ENCODE results near the gene UST. TPM values are rescaled to one million over a fixed set of nuclear protein-coding genes. Genes with fewer than 3 reads are reported as not detected.
"Not testable (repeated sequence)": the region's sequence is repeated elsewhere in the genome, so short reads cannot be mapped to it uniquely, and the experiment has no call there.

The UST gene
- total RNA-seq, 2 donors from 2014 or later = 3.8 to 7.3 TPM

- Mint-ChIP-seq H3K27me3 (no peaks in the 10 kb centered on the region), H3K4me3 (no peak overlapping the region), H3K4me1 (peaks cover 13% of the 10 kb centered on the region), H3K36me3 (ENCODE audit: low read depth) (peaks cover 3% of the 10 kb centered on the region), H3K27ac (no peak overlapping the region)
- H3K9me3 ChIP-seq (ENCODE audit: control insufficient read depth, low read length, poor library complexity, severe bottlenecking) = no peaks in the 10 kb centered on the region
- no peak for ATAC-seq
- DNase-seq = no peak
These were observed 159.1 kb downstream of the UST start for GRCh38 chr6:148905901-148906300.

DNA sequence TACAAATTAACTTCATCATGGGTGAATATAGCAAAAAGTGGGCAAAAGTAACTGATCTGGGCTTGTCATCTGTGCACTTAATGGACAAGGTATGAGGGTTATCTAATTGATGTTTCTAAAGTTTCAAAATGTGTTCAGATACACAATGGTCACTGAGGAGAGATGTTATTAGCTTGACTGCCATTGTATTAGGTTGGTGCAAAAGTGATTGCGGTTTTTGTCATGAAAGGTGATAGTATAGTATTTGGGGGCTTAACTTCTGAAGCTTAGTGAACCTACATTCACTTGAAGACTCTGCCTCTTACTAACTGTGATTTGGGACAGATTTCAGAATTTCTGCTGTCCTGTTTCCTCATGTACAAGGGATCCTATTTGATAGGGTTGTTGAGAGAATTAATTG lies 159.6 kb downstream of the UST start:
- H3K4me1 Mint-ChIP-seq = peaks cover 13% of the 10 kb centered on the region
- no peak for DNase-seq
- H3K9me3 ChIP-seq (ENCODE audit: control insufficient read depth, low read length, poor library complexity, severe bottlenecking) = no peaks in the 10 kb centered on the region
- H3K27me3 Mint-ChIP-seq = no peaks in the 10 kb centered on the region
- no peak overlapping the region for H3K27ac Mint-ChIP-seq
- ATAC-seq = no peak
- H3K4me3 Mint-ChIP-seq = no peak overlapping the region
- peaks cover 5% of the 10 kb centered on the region for H3K36me3 Mint-ChIP-seq (ENCODE audit: low read depth)

GRCh38 chr6:148907573-148907972 lies 160.7 kb downstream of the UST start:
- H3K4me1 Mint-ChIP-seq = peaks cover 11% of the 10 kb centered on the region
- H3K36me3 Mint-ChIP-seq (ENCODE audit: low read depth) = peaks cover 5% of the 10 kb centered on the region
- no peaks in the 10 kb centered on the region for H3K9me3 ChIP-seq (ENCODE audit: control insufficient read depth, low read length, poor library complexity, severe bottlenecking)
- ATAC-seq = no peak
- H3K27me3 Mint-ChIP-seq = no peaks in the 10 kb centered on the region
- no peak overlapping the region for H3K4me3 Mint-ChIP-seq
- DNase-seq = no peak
- H3K27ac Mint-ChIP-seq = no peak overlapping the region

GRCh38 chr6:148912252-148912651 lies 165.4 kb downstream of the UST start:
- Mint-ChIP-seq H3K27ac (no peak overlapping the region), H3K27me3 (no peaks in the 10 kb centered on the region), H3K4me3 (no peak overlapping the region), H3K4me1 (peaks cover 3% of the 10 kb centered on the region), H3K36me3 (ENCODE audit: low read depth) (peaks cover 3% of the 10 kb centered on the region)
- ATAC-seq = no peak
- H3K9me3 ChIP-seq (ENCODE audit: control insufficient read depth, low read length, poor library complexity, severe bottlenecking) = no peaks in the 10 kb centered on the region
- no peak for DNase-seq

DNA sequence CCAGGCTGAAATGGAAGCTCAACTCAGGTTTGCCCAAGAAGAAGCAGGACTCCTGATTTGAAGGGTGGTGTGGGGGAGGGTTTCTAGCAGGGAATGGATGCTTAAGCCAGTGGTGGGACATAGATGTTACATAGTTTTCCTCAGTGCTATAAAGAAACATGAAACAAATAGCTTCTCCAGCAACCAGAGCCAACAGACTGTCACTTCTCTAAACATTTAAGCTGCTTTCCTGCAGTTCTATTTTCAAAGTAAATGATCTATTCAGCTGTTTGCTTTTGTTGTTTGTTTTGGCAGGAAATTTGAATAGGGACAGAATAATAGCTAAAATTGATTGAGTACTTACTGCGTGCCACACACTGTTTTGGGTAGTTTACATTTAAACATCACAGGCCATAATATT lies 169.0 kb downstream of the UST start:
- Mint-ChIP-seq H3K27ac (no peak overlapping the region), H3K27me3 (no peaks in the 10 kb centered on the region), H3K36me3 (ENCODE audit: low read depth) (peaks cover 7% of the 10 kb centered on the region), H3K4me1 (peaks cover 3% of the 10 kb centered on the region), H3K4me3 (no peak overlapping the region)
- DNase-seq = no peak
- ATAC-seq = no peak
- no peaks in the 10 kb centered on the region for H3K9me3 ChIP-seq (ENCODE audit: control insufficient read depth, low read length, poor library complexity, severe bottlenecking)

GRCh38 chr6:148916485-148916884 lies 169.7 kb downstream of the UST start:
- not testable (repeated sequence) for DNase-seq; H3K4me3 Mint-ChIP-seq; ATAC-seq; H3K36me3 Mint-ChIP-seq (ENCODE audit: low read depth); H3K4me1 Mint-ChIP-seq; H3K9me3 ChIP-seq (ENCODE audit: control insufficient read depth, low read length, poor library complexity, severe bottlenecking); H3K27ac Mint-ChIP-seq; H3K27me3 Mint-ChIP-seq

DNA sequence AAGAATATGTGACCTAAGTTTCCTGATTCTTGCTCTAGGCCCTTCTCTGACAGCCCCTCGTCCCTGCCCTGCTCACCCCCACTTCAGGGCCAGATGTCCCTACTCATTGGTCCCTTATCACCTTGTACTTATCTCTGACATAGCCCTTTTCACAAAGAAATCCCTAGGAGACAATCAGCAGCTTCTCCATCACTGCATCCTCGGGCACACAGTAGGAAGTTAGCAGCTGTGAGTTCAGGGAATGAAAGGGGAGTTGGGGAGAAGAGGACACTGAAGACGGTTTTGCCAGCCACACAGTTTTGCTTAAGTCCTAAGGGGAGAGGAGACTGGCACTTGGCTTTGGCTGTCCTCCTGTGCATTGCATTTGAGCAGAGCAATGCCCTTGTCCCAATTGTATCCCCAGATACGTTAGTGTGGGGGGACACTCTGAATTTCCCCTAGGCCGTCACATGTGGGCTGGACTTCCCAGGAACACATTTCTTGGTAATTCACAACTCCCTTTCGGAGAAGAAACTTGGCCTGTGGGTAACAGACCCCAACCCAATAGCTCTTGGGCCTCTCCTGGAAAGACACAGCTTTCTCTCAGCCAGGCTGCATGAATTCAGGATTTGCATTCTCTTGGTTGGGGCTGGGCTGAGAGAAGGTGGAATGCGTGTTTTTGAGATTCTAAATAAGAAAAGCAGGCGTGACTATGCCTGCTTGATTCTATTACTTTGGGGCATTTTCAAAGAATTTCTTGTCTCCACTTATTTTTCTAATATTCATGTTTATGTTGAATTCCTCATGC lies 177.6 kb downstream of the UST start:
- DNase-seq (no peak), ATAC-seq (no peak)
- Mint-ChIP-seq H3K4me3 (no peak overlapping the region), H3K27me3 (no peaks in the 10 kb centered on the region), H3K27ac (no peak overlapping the region), H3K36me3 (ENCODE audit: low read depth) (peaks cover 2% of the 10 kb centered on the region), H3K4me1 (peaks cover 2% of the 10 kb centered on the region)
- H3K9me3 ChIP-seq (ENCODE audit: control insufficient read depth, low read length, poor library complexity, severe bottlenecking) = no peaks in the 10 kb centered on the region

DNA sequence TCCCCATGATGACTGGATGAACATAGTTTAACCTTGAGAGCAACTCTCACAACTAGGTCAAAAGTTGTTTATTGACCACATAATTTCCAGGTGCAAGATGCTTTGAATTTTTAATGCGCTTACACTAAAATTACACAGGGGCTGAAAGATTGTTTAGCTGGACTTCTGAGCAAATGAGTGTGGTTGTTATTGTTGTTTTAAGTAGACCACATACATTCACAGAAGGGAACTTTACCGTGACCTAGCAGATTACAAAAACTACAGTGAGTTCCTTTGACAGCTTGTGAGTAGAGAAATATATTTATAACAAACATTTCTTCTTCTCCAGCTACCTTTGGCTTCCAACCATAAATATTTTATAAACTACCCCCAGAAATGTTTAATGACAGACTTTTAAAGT lies 178.9 kb downstream of the UST start:
- H3K4me3 Mint-ChIP-seq = no peak overlapping the region
- no peak overlapping the region for H3K27ac Mint-ChIP-seq
- ATAC-seq (no peak), DNase-seq (no peak)
- H3K9me3 ChIP-seq (ENCODE audit: control insufficient read depth, low read length, poor library complexity, severe bottlenecking) = no peaks in the 10 kb centered on the region
- peaks cover 2% of the 10 kb centered on the region for H3K4me1 Mint-ChIP-seq
- peaks cover 2% of the 10 kb centered on the region for H3K36me3 Mint-ChIP-seq (ENCODE audit: low read depth)
- H3K27me3 Mint-ChIP-seq = no peaks in the 10 kb centered on the region

- H3K27me3 Mint-ChIP-seq = no peaks in the 10 kb centered on the region
- no peak for DNase-seq
- H3K4me1 Mint-ChIP-seq = peaks cover 4% of the 10 kb centered on the region
These were observed 179.6 kb downstream of the UST start for GRCh38 chr6:148926478-148926877.

GRCh38 chr6:148927586-148927985 lies 180.8 kb downstream of the UST start:
- no peak for ATAC-seq
- DNase-seq = no peak
- H3K36me3 Mint-ChIP-seq (ENCODE audit: low read depth) = peaks cover 2% of the 10 kb centered on the region

More at GRCh38 chr6:148926478-148926877, 179.6 kb downstream of the UST start:
- no peak overlapping the region for H3K4me3 Mint-ChIP-seq
- no peak overlapping the region for H3K27ac Mint-ChIP-seq
- ATAC-seq = no peak
- H3K9me3 ChIP-seq (ENCODE audit: control insufficient read depth, low read length, poor library complexity, severe bottlenecking) = no peaks in the 10 kb centered on the region
- peaks cover 2% of the 10 kb centered on the region for H3K36me3 Mint-ChIP-seq (ENCODE audit: low read depth)

GRCh38 chr6:148928811-148929210 lies 182.0 kb downstream of the UST start:
- Mint-ChIP-seq H3K4me1 (peaks cover 7% of the 10 kb centered on the region), H3K4me3 (no peak overlapping the region), H3K36me3 (ENCODE audit: low read depth) (peaks cover 2% of the 10 kb centered on the region), H3K27ac (no peak overlapping the region), H3K27me3 (no peaks in the 10 kb centered on the region)
- DNase-seq (no peak), ATAC-seq (no peak)
- no peaks in the 10 kb centered on the region for H3K9me3 ChIP-seq (ENCODE audit: control insufficient read depth, low read length, poor library complexity, severe bottlenecking)

More at GRCh38 chr6:148927586-148927985, 180.8 kb downstream of the UST start:
- Mint-ChIP-seq H3K4me3 (no peak overlapping the region), H3K4me1 (peaks cover 4% of the 10 kb centered on the region), H3K27me3 (no peaks in the 10 kb centered on the region), H3K27ac (no peak overlapping the region)
- no peaks in the 10 kb centered on the region for H3K9me3 ChIP-seq (ENCODE audit: control insufficient read depth, low read length, poor library complexity, severe bottlenecking)

- ATAC-seq = no peak
- Mint-ChIP-seq H3K27ac (no peak overlapping the region), H3K4me1 (peaks cover 11% of the 10 kb centered on the region), H3K36me3 (ENCODE audit: low read depth) (no peaks in the 10 kb centered on the region), H3K27me3 (no peaks in the 10 kb centered on the region), H3K4me3 (no peak overlapping the region)
- no peak for DNase-seq
- H3K9me3 ChIP-seq (ENCODE audit: control insufficient read depth, low read length, poor library complexity, severe bottlenecking) = no peaks in the 10 kb centered on the region
These were observed 185.4 kb downstream of the UST start for GRCh38 chr6:148932208-148932607.

- DNase-seq (no peak), ATAC-seq (no peak)
- Mint-ChIP-seq H3K36me3 (ENCODE audit: low read depth) (no peaks in the 10 kb centered on the region), H3K27me3 (no peaks in the 10 kb centered on the region), H3K4me1 (peaks cover 11% of the 10 kb centered on the region), H3K27ac (no peak overlapping the region), H3K4me3 (no peak overlapping the region)
- no peaks in the 10 kb centered on the region for H3K9me3 ChIP-seq (ENCODE audit: control insufficient read depth, low read length, poor library complexity, severe bottlenecking)
These were observed 185.9 kb downstream of the UST start for GRCh38 chr6:148932731-148933130.

DNA sequence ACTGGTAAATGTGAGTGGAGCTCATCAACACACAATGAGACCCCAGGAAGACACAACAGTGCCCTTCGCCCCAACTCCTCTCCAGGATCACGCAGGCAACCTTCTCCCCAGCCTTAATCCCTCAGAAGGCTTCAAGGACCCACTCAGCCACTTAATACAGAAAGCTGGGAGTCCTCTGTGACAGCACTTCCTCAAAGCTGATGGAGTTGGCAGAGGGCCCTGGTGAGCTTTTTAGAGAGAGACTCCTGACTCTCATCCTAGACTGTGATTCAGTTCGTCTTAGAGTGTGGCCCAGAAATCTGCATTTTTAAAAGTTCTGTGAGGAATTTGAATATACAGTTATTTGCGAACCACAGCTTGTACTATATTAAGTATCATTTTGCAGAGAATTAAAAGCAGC lies 187.7 kb downstream of the UST start:
- H3K27me3 Mint-ChIP-seq = no peaks in the 10 kb centered on the region
- peaks cover 11% of the 10 kb centered on the region for H3K4me1 Mint-ChIP-seq
- no peak overlapping the region for H3K4me3 Mint-ChIP-seq
- H3K9me3 ChIP-seq (ENCODE audit: control insufficient read depth, low read length, poor library complexity, severe bottlenecking) = no peaks in the 10 kb centered on the region
- ATAC-seq (no peak), DNase-seq (no peak)
- peak overlapping the region; percentile 21 for H3K27ac Mint-ChIP-seq
- H3K36me3 Mint-ChIP-seq (ENCODE audit: low read depth) = no peaks in the 10 kb centered on the region

Data from T-helper 17 cell (primary cell).